Renal cortex interstitium (tissue), 11 donors: ENCODE data around the gene MCF2L. TPM values are rescaled to one million over a fixed set of nuclear protein-coding genes. Genes with fewer than 3 reads are reported as not detected.

ENCODE experiments used
- DNase-seq, 11 donors: peaks; one replicate each; pipeline ENCODE4 v3.0.0-alpha.2; 2013; ENCODE audit warnings: low read depth in 9 of 11, low spot score in 4 of 11; ENCODE audit errors: extremely low read depth in 1 of 11
- polyA plus RNA-seq, 3 donors: library from polyadenylated mRNA; unstranded; fragments of 120-200 nt; gene quantifications; one replicate each; pipeline ENCODE4 v1.2.1, GENCODE V29; 2013; ENCODE audit not compliant: insufficient read length in 3 of 3

MCF2L gene
- polyA plus RNA-seq, 3 donors: 29.5 to 46.9 (median 34.9) TPM

- no peak for DNase-seq
Observed at GRCh38 chr13:113005076-113005865, 36.3 kb downstream of the MCF2L start.

GRCh38 chr13:113005997-113006396 lies 37.0 kb downstream of the MCF2L start:
- DNase-seq: no peak

GRCh38 chr13:113006660-113007059 lies 37.6 kb downstream of the MCF2L start:
- DNase-seq: no peak

GRCh38 chr13:113008851-113009250 lies 39.8 kb downstream of the MCF2L start:
- DNase-seq: no peak

GRCh38 chr13:113009743-113010509 lies 40.9 kb downstream of the MCF2L start:
- peak in 2 of 11 donors; percentile 34 to 67 for DNase-seq

GRCh38 chr13:113010510-113010865 lies 41.5 kb downstream of the MCF2L start:
- no peak for DNase-seq

- DNase-seq: no peak
Observed at GRCh38 chr13:113013303-113013702, 44.3 kb downstream of the MCF2L start.

GRCh38 chr13:113013878-113014751 lies 45.1 kb downstream of the MCF2L start:
- no peak for DNase-seq

GRCh38 chr13:113014752-113015745 lies 46.0 kb downstream of the MCF2L start:
- no peak for DNase-seq

GRCh38 chr13:113015826-113016525 lies 47.0 kb downstream of the MCF2L start:
- DNase-seq: no peak

- DNase-seq: no peak
Observed at GRCh38 chr13:113016526-113017295, 47.7 kb downstream of the MCF2L start.

- DNase-seq: no peak
Observed at GRCh38 chr13:113017506-113018215, 48.6 kb downstream of the MCF2L start.

- DNase-seq: no peak
Observed at GRCh38 chr13:113018676-113019465, 49.9 kb downstream of the MCF2L start.

GRCh38 chr13:113020323-113021080 lies 51.5 kb downstream of the MCF2L start:
- DNase-seq: no peak

GRCh38 chr13:113021391-113021790 lies 52.4 kb downstream of the MCF2L start:
- no peak for DNase-seq
